Activated naive CD4-positive, alpha-beta T cell treated with anti-CD3 and anti-CD28 coated beads, Interleukin-2, amount 50 U/mL, for 24 hours (primary cell): ENCODE data around the gene MAP7D1.
"Not testable (repeated sequence)": the region's sequence is repeated elsewhere in the genome, so short reads cannot be mapped to it uniquely, and the experiment has no call there.

Experiments used
- H3K27ac Mint-ChIP-seq: one replicate; pipeline ENCODE4 v1.8.0; 2021; ENCODE audit warnings: mild to moderate bottlenecking, mixed read lengths
- H3K27me3 Mint-ChIP-seq: one replicate; pipeline ENCODE4 v1.8.0; 2021; ENCODE audit warnings: mixed read lengths
- H3K36me3 Mint-ChIP-seq: one replicate; pipeline ENCODE4 v1.8.0; 2021; ENCODE audit warnings: mixed read lengths
- H3K4me1 Mint-ChIP-seq: one replicate; pipeline ENCODE4 v1.8.0; 2021; ENCODE audit warnings: mixed read lengths
- H3K4me3 Mint-ChIP-seq: one replicate; pipeline ENCODE4 v1.8.0; 2021; ENCODE audit warnings: mild to moderate bottlenecking, mixed read lengths
- H3K9me3 Mint-ChIP-seq: one replicate; pipeline ENCODE4 v1.8.0; 2021; ENCODE audit warnings: mixed read lengths

MAP7D1 gene

DNA sequence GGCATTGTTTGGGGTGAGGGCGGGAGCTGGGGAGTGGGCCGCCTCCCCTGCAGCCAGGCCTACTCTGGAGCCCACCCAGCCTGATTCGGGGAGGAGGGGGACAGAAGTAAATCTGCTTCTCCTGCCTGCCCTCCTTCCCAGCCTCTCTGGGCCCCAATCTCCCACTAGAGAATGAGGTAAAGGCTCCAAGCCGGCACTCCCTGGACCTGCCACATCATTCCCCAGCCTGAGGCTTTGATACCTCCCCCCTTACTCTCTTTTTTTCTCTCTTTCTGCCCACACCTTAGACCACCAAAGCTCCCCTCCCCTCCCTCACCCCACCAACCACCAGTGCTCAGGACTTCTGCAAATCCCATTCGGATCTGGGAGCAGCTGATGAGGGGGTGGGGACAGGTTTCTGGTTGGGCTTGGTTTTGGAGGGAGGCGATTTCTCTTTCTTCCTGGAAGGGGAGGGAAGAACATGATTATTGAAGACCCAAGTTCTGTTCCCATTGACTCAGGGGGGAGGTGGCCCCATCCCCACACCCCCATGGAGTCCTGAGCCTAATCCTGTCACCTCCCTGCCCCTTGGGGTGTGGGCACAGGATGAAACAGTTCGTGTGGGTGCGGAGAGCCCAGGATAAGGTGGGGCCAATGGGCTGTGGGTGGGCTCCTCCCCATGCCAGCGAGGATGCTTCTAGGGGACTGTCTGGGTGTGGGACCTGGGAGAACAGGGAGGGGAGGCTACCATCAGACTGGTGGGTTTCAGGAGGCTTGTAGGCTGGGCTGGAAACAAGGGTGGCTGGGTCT, 1.3 kb downstream of the MAP7D1 start:
- peaks cover 5% of the 10 kb centered on the region for H3K36me3 Mint-ChIP-seq
- H3K4me1 Mint-ChIP-seq: peaks cover 72% of the 10 kb centered on the region
- peak overlapping the region; percentile 94 for H3K4me3 Mint-ChIP-seq
- H3K27me3 Mint-ChIP-seq: no peaks in the 10 kb centered on the region
- H3K27ac Mint-ChIP-seq: peak overlapping the region; percentile 97
- H3K9me3 Mint-ChIP-seq: no peaks in the 10 kb centered on the region

DNA sequence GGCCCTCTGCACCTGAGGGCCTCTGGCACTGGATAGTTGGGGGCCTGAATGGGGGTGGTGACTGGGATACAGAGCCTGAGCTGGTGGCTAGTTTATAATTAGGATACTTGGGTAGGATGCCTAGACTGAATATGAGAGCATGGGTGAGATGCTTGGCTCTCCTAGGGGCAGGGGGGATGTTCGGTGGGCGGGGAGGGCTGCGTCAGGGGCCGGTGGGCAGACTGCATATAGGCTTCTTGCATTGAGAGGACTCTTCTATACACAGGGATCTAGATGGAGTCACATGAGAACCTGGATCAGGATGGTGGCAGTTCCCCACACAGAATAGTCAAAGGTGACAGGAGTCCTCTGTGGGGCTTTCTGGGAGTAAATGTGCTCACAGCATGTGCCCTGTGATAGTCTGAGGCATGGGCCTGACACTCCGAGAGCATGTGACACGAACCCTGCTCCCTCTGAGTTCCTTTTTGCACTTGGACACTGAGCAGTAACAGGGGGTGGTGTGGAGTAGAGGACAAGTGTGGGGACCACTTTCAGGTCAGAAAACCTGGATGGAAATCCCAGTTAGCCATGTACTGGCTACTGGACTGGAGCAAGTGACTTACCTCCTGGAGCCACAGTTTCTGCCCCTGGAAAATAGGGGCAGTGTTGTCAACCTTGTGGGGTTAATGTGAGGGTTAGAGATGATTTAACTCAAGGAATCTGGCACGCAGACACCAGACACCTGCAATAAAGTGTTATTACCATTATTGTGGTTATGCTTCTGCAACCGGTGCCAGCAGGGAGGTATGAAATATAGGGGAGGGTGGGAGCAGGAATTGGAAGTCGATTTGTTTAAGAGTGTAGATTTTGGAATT, 2.2 kb downstream of the MAP7D1 start:
- Mint-ChIP-seq H3K27ac (peak overlapping the region; percentile 97), H3K4me3 (peak overlapping the region; percentile 94), H3K4me1 (peaks cover 73% of the 10 kb centered on the region), H3K36me3 (peaks cover 5% of the 10 kb centered on the region), H3K27me3 (no peaks in the 10 kb centered on the region), H3K9me3 (no peaks in the 10 kb centered on the region)

DNA sequence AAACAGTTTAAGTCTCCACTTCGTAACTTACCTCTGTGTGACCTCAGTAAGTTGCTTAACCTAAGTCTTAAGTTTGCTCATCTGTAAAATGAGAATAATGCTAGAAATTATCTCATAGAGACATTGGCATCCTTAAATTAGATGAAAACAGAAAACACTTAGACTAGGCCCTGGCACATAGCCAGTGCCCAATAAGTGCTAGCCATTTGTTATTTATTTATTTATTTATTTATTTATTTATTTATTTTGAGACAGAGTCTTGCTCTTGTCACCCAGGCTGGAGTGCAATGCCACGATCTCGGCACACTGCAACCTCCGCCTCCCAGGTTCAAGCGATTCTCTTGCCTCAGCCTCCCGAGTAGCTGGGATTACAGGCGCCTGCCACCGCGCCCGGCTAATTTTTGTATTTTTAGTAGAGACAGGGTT, 2.9 kb downstream of the MAP7D1 start:
- not testable (repeated sequence) for H3K36me3 Mint-ChIP-seq, H3K27me3 Mint-ChIP-seq, H3K9me3 Mint-ChIP-seq
- H3K4me3 Mint-ChIP-seq: peak overlapping the region; percentile 94
- H3K4me1 Mint-ChIP-seq: peaks cover 69% of the 10 kb centered on the region
- peak overlapping the region; percentile 97 for H3K27ac Mint-ChIP-seq

- Mint-ChIP-seq H3K27ac (peak overlapping the region; percentile 98), H3K36me3 (peaks cover 8% of the 10 kb centered on the region), H3K4me1 (peaks cover 67% of the 10 kb centered on the region), H3K4me3 (peak overlapping the region; percentile 88), H3K9me3 (no peaks in the 10 kb centered on the region), H3K27me3 (no peaks in the 10 kb centered on the region)
These were observed 3.8 kb downstream of the MAP7D1 start for GRCh38 chr1:36159614-36160387.

DNA sequence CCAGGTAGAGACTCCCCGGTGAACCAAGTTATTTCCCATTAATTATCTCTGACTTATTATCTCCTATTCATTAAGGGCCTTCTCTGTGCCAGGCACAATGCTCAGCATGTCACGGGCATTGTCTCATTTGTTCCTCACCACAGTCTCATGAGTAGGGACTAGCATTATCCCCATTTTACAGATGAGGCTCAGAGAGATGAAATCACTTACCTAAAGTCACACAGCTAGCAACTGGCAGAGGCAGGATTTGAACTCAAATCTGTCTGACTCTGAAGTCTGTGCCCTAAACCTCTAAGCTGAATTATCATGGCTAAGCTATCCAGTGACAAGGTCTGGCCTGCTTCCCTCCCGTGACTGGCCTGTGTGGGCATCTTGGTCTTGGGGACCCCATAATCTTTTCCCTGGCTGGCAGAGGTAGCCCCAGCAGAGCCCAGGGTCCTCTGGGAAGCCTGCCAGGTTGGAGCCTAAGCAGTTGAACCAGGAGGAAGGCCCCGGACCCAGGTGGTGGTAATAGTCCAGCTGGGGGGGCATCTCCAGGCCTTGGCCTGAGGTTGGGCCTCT, 4.5 kb downstream of the MAP7D1 start:
- no peaks in the 10 kb centered on the region for H3K27me3 Mint-ChIP-seq
- peaks cover 67% of the 10 kb centered on the region for H3K4me1 Mint-ChIP-seq
- no peaks in the 10 kb centered on the region for H3K9me3 Mint-ChIP-seq
- H3K36me3 Mint-ChIP-seq: peaks cover 8% of the 10 kb centered on the region
- H3K4me3 Mint-ChIP-seq: peak overlapping the region; percentile 88
- H3K27ac Mint-ChIP-seq: peak overlapping the region; percentile 98

DNA sequence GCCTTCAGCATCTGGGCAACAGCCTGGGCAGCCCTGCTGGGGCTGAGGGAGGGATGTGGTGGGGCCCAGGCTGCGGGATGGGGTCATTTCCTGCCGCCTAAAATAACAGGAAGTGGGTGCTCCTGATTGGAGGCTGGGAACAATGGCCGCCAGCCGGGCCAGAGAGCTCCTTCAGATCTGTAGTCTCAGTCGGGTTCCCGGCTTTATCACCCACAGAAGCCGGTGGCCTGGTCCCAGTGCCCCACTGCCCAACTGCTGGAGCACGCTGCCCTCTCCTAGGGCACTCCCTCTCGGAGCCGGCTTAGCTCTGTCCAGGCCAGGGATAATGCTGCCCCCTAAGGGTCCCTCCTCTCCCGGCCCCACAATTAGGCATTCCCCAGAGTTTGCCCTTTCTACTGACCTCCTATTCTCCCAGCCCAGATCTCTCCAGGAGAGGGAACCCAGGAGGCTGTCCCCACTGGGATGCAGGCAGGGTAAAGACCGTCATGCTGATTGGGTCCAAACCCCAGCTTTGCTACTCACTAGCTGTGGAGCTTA, 5.1 kb downstream of the MAP7D1 start:
- H3K27ac Mint-ChIP-seq: peak overlapping the region; percentile 98
- H3K9me3 Mint-ChIP-seq: no peaks in the 10 kb centered on the region
- peaks cover 8% of the 10 kb centered on the region for H3K36me3 Mint-ChIP-seq
- H3K4me1 Mint-ChIP-seq: peaks cover 71% of the 10 kb centered on the region
- no peaks in the 10 kb centered on the region for H3K27me3 Mint-ChIP-seq
- peak overlapping the region; percentile 88 for H3K4me3 Mint-ChIP-seq

DNA sequence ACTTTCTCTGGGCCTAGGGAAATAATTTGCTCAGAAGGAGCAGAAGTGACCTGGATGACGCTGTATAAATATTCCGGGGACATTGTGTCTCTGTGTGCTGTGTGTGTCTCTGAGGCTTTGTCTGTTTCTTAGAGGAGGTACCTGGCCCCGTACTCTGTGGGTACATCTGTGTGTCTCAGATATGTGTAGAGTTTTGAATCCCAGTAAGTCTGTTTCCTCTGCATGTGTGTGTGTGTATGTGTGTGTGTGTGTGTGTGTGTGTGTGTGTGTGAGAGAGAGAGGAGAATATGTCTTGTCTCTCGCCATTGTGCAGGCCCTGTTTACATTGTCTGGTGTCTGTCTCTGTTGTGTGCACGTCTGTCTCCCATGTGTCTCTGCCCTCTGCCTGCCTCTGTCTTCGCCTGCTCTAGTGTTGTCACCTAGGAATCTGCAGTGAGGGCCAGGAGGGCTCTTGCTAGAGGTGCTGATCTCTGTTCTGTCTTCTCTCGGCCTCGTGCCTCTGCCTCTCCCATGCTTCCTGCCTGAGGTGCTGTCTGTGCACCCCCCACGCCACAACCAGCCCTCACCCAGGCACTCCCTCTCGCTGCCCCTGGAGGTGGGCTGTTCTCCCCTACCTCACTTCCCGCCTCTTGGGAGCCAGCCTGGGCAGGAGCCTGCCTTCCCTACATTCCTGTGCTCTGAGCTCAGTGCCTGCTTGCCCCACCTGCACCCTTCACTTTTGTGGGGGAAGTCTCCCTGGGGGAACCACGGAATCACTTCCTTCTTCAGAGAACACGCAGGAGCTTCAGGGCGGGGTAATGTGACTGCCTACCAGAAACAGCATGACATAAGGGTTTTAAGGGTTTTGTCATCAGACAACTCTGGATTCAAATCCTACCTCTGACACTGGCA, 5.9 kb downstream of the MAP7D1 start:
- no peaks in the 10 kb centered on the region for H3K9me3 Mint-ChIP-seq
- peak overlapping the region; percentile 88 for H3K4me3 Mint-ChIP-seq
- peak overlapping the region; percentile 98 for H3K27ac Mint-ChIP-seq
- no peaks in the 10 kb centered on the region for H3K27me3 Mint-ChIP-seq
- H3K4me1 Mint-ChIP-seq: peaks cover 79% of the 10 kb centered on the region
- peaks cover 11% of the 10 kb centered on the region for H3K36me3 Mint-ChIP-seq

DNA sequence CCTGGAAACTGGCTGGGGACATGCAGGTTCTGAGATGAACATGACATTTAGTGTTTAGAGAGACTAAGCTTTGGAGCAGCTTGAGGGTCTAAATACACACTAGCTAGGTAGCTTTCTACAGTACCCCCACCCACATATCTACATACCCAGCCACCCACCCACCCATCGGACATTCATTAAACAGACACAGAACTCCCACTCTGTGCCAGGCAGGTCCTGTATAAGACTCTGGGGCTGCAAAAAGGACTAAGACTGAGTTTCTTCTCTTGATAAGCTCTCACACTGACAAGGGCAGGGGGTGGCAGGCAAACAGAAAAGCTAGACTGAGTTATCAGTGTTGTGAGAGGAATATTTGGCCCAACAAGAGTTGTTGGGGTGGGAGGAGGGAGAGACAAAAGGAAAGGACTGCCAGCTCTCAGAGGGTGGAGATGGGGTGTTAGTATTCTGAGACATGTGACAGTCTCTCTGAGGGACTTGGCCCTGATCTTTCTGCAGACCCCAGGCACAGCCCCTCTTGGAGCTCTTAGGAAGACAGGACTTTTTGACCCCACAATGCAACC, 6.8 kb downstream of the MAP7D1 start:
- H3K4me1 Mint-ChIP-seq: peaks cover 79% of the 10 kb centered on the region
- H3K9me3 Mint-ChIP-seq: no peaks in the 10 kb centered on the region
- peak overlapping the region; percentile 88 for H3K4me3 Mint-ChIP-seq
- peaks cover 12% of the 10 kb centered on the region for H3K36me3 Mint-ChIP-seq
- H3K27me3 Mint-ChIP-seq: no peaks in the 10 kb centered on the region
- H3K27ac Mint-ChIP-seq: peak overlapping the region; percentile 98

DNA sequence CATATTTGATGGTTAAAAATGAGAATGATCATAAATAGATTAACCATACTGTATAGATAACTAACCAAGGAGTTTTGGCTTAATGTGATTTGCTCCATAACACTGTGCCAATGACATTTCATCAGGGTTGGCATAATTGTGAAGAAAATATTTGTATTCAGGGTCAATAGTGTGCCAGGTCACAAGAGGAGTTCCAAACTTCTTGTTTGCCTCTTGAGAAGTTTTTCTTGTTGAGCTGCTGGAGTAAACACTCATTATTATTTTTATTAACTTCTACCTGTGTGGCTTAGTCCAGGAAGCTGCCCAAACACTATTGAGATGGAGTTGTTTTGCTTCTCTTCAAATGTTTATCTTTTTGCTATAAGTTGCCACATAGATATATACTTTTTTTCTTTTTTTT, 7.5 kb downstream of the MAP7D1 start:
- H3K36me3 Mint-ChIP-seq: peaks cover 12% of the 10 kb centered on the region
- peak overlapping the region; percentile 98 for H3K27ac Mint-ChIP-seq
- H3K4me3 Mint-ChIP-seq: peak overlapping the region; percentile 88
- no peaks in the 10 kb centered on the region for H3K27me3 Mint-ChIP-seq
- no peaks in the 10 kb centered on the region for H3K9me3 Mint-ChIP-seq
- peaks cover 79% of the 10 kb centered on the region for H3K4me1 Mint-ChIP-seq

DNA sequence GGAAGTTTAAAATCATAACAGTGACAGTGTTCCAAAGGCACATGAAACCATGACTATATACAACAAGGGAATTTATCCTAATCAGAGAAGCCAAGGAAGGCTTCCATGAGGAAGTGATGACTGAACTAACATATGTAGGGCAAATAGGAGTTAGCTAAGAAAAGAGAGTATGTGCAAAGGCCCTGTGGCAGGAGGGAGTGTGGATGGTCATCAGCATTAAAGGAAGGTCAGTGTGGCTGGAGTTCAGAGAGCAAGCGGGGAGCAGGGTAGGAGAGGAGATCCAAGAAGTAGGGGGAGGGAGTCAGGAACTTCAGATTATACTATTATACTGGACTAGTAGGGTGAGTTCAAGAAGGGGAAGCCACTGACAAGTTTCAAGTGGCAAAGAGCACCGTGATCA, 8.4 kb downstream of the MAP7D1 start:
- Mint-ChIP-seq H3K36me3 (peaks cover 10% of the 10 kb centered on the region), H3K9me3 (no peaks in the 10 kb centered on the region)

GRCh38 chr1:36165145-36165544, 9.2 kb downstream of the MAP7D1 start:
- Mint-ChIP-seq H3K4me1 (peaks cover 73% of the 10 kb centered on the region), H3K27ac (peak overlapping the region; percentile 84), H3K9me3 (no peaks in the 10 kb centered on the region), H3K36me3 (peaks cover 8% of the 10 kb centered on the region), H3K4me3 (no peak overlapping the region), H3K27me3 (no peaks in the 10 kb centered on the region)

More for the DNA sequence above, 8.4 kb downstream of the MAP7D1 start:
- peaks cover 77% of the 10 kb centered on the region for H3K4me1 Mint-ChIP-seq
- H3K27ac Mint-ChIP-seq: peak overlapping the region; percentile 84
- H3K4me3 Mint-ChIP-seq: no peak overlapping the region
- no peaks in the 10 kb centered on the region for H3K27me3 Mint-ChIP-seq

DNA sequence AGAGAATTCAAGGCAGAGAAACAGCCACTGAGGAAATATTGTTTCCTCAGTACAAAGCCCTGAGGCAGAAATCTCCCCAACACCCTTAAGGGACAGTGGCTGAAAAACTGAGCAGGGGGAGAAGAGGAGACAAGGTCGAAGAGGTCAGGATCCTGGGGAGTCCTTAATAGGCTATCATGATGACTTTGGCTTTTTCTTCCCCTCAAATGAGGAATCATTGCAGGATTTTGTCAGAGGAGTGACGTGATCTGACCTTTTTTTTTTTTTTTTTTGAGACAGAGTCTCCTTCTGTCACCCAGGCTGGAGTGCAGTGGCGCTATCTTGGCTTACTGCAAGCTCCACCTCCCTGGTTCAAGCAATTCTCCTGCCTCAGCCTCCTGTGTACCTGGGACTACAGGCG, 10.2 kb downstream of the MAP7D1 start:
- H3K4me1 Mint-ChIP-seq: peaks cover 72% of the 10 kb centered on the region
- peak overlapping the region; percentile 95 for H3K27ac Mint-ChIP-seq
- peaks cover 8% of the 10 kb centered on the region for H3K36me3 Mint-ChIP-seq
- H3K9me3 Mint-ChIP-seq: no peaks in the 10 kb centered on the region
- H3K4me3 Mint-ChIP-seq: no peak overlapping the region
- no peaks in the 10 kb centered on the region for H3K27me3 Mint-ChIP-seq

DNA sequence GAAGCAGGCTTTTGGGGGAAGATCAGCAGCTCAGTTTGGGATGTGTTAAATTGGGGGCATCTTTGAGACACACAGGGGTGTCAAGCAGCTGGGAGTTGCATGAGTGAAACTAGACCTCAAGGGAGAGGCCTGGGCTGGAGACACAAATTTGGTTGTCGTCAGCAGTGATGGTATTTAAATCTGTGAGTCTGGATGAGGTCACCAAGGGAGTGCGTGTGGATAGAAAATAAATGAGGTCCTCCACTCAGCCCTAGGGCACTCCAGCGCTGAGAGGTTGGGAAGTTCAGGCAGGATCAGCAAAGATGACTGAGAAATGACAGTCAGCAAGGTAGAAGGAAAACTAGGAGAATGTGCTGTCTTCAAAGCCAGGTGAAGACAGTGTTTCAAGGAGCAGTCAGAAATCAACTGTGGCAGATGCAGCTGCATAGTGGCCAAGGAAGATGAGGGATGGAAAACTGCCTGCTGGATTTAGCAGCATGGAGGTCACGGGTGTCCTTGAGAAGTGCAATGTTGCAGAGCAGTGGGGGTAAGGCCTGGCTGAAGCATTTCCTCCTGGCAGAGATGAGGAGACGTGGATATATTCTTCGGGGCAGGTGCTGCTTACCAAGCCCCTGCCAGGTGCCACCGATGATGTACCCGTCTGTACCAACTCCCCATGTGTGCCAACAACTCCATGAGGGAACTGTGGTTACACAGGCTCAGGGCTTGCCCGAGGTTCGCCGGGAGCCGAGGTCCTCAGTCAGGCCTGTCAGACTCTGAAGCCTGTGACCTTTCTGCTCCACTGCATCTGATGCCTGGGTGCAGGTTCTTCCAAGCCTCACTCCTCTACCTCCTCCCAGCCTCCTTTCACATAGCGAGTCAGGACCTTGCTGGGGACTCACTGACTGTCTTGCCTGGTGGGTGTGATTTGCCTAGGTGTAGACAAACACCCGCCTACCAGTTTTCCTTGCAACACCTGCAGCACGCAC, 11.3 kb downstream of the MAP7D1 start:
- Mint-ChIP-seq H3K27ac (peak overlapping the region; percentile 95), H3K4me1 (peaks cover 61% of the 10 kb centered on the region), H3K9me3 (no peaks in the 10 kb centered on the region), H3K27me3 (no peaks in the 10 kb centered on the region), H3K4me3 (no peak overlapping the region), H3K36me3 (peaks cover 8% of the 10 kb centered on the region)
